Activated CD4-positive, alpha-beta memory T cell treated with anti-CD3 and anti-CD28 coated beads, Interleukin-2, amount 10 ng/mL, durations not matched to agents 7 days and 5 days (primary cell): Measurements from ENCODE around the gene C1QTNF9B. TPM values are rescaled to one million over a fixed set of nuclear protein-coding genes. Genes with fewer than 3 reads are reported as not detected.
"Not testable (repeated sequence)": the region's sequence is repeated elsewhere in the genome, so short reads cannot be mapped to it uniquely, and the experiment has no call there.

Source experiments
- CTCF ChIA-PET: fragments of 350-600 bp; sonication (Branson Sonifier 250); formaldehyde crosslinking; loops from one replicate; lab custom pipeline; 2021; ENCODE audit warnings: antibody characterized with exemption, inconsistent platforms; lab: Charles Lee
- POLR2A ChIA-PET: fragments of 350-600 bp; sonication (Branson Sonifier 250); formaldehyde crosslinking; loops from one replicate; lab custom pipeline; 2021; ENCODE audit warnings: antibody characterized with exemption; lab: Charles Lee
- DNase-seq: peaks from one replicate; pipeline ENCODE4 v3.0.0-alpha.2; 2020
- H3K27ac Mint-ChIP-seq: one replicate; pipeline ENCODE4 v1.8.0; 2021; ENCODE audit warnings: mild to moderate bottlenecking, mixed read lengths
- H3K27me3 Mint-ChIP-seq: one replicate; pipeline ENCODE4 v1.8.0; 2021; ENCODE audit warnings: mixed read lengths
- H3K36me3 Mint-ChIP-seq: one replicate; pipeline ENCODE4 v1.8.0; 2021; ENCODE audit warnings: low read depth, mixed read lengths
- H3K4me1 Mint-ChIP-seq: one replicate; pipeline ENCODE4 v1.8.0; 2021; ENCODE audit warnings: mixed read lengths
- H3K4me3 Mint-ChIP-seq: one replicate; pipeline ENCODE4 v1.8.0; 2021; ENCODE audit warnings: mild to moderate bottlenecking, mixed read lengths
- H3K9me3 Mint-ChIP-seq: one replicate; pipeline ENCODE4 v1.8.0; 2021; ENCODE audit warnings: mixed read lengths
- total RNA-seq, 2 experiments: library from RNA; stranded (reverse); gene quantifications; one replicate each; pipeline ENCODE4 v1.2.3, GENCODE V29; 2021

Gene C1QTNF9B
- total RNA-seq = not detected

- CTCF ChIA-PET = interaction anchor here (0.7 to 4.1 kb wide), 3 partner anchors 8 to 431 kb away, joined by 3 to 21 read pairs (median 4); partner anchors contain the start of gene MIPEP
- H3K27ac Mint-ChIP-seq, H3K36me3 Mint-ChIP-seq, POLR2A ChIA-PET, DNase-seq, H3K9me3 Mint-ChIP-seq, H3K4me3 Mint-ChIP-seq: not testable (repeated sequence)
- H3K27me3 Mint-ChIP-seq = peaks cover 18% of the 10 kb centered on the region
- H3K4me1 Mint-ChIP-seq = peaks cover 17% of the 10 kb centered on the region
These were observed at the start of gene C1QTNF9B for GRCh38 chr13:23897452-23897919. Gene C1QTNF9B (minus strand): TSS chr13:23897502.

- Mint-ChIP-seq H3K36me3 (no peaks in the 10 kb centered on the region), H3K4me1 (no peaks in the 10 kb centered on the region), H3K4me3 (no peak overlapping the region), H3K27me3 (peaks cover 24% of the 10 kb centered on the region), H3K27ac (no peak overlapping the region), H3K9me3 (no peaks in the 10 kb centered on the region)
- no peak for DNase-seq
- ChIA-PET CTCF (no interaction called here), POLR2A (no interaction called here)
These were observed 49.6 kb upstream of the C1QTNF9B start for GRCh38 chr13:23946900-23947299.

GRCh38 chr13:23946067-23946466 lies 48.8 kb upstream of the C1QTNF9B start:
- DNase-seq = no peak
- peaks cover 28% of the 10 kb centered on the region for H3K27me3 Mint-ChIP-seq
- H3K36me3 Mint-ChIP-seq = no peaks in the 10 kb centered on the region
- H3K27ac Mint-ChIP-seq = no peak overlapping the region
- H3K4me1 Mint-ChIP-seq = no peaks in the 10 kb centered on the region
- H3K4me3 Mint-ChIP-seq = no peak overlapping the region
- H3K9me3 Mint-ChIP-seq = no peaks in the 10 kb centered on the region
- ChIA-PET CTCF (no interaction called here), POLR2A (no interaction called here)

- ChIA-PET CTCF (no interaction called here), POLR2A (no interaction called here)
- H3K4me3 Mint-ChIP-seq = no peak overlapping the region
- no peaks in the 10 kb centered on the region for H3K4me1 Mint-ChIP-seq
- H3K27ac Mint-ChIP-seq = no peak overlapping the region
- DNase-seq = no peak
- no peaks in the 10 kb centered on the region for H3K36me3 Mint-ChIP-seq
- H3K27me3 Mint-ChIP-seq = peaks cover 30% of the 10 kb centered on the region
- no peaks in the 10 kb centered on the region for H3K9me3 Mint-ChIP-seq
These were observed 48.3 kb upstream of the C1QTNF9B start for GRCh38 chr13:23945612-23946011.

GRCh38 chr13:23941211-23941610 lies 43.9 kb upstream of the C1QTNF9B start:
- no peak for DNase-seq
- CTCF ChIA-PET = interaction anchor here (1.9 kb wide), 1 partner anchor 18 kb away, joined by 5 read pairs; no protein-coding TSS in a partner anchor
- no peaks in the 10 kb centered on the region for H3K9me3 Mint-ChIP-seq
- POLR2A ChIA-PET = no interaction called here
- no peaks in the 10 kb centered on the region for H3K4me1 Mint-ChIP-seq
- no peak overlapping the region for H3K27ac Mint-ChIP-seq
- H3K36me3 Mint-ChIP-seq = no peaks in the 10 kb centered on the region
- peaks cover 62% of the 10 kb centered on the region for H3K27me3 Mint-ChIP-seq
- no peak overlapping the region for H3K4me3 Mint-ChIP-seq

GRCh38 chr13:23939666-23940065 lies 42.4 kb upstream of the C1QTNF9B start:
- H3K4me1 Mint-ChIP-seq, H3K36me3 Mint-ChIP-seq, H3K4me3 Mint-ChIP-seq, DNase-seq, H3K9me3 Mint-ChIP-seq, CTCF ChIA-PET, H3K27ac Mint-ChIP-seq, POLR2A ChIA-PET: not testable (repeated sequence)
- H3K27me3 Mint-ChIP-seq = peaks cover 60% of the 10 kb centered on the region

- H3K4me1 Mint-ChIP-seq = no peaks in the 10 kb centered on the region
- H3K4me3 Mint-ChIP-seq = no peak overlapping the region
- H3K27ac Mint-ChIP-seq = no peak overlapping the region
- H3K36me3 Mint-ChIP-seq = no peaks in the 10 kb centered on the region
- CTCF ChIA-PET = no interaction called here
- H3K27me3 Mint-ChIP-seq = peaks cover 48% of the 10 kb centered on the region
- POLR2A ChIA-PET = no interaction called here
- H3K9me3 Mint-ChIP-seq = no peaks in the 10 kb centered on the region
- no peak for DNase-seq
These were observed 37.2 kb upstream of the C1QTNF9B start for GRCh38 chr13:23934520-23934919.

- no peak overlapping the region for H3K27ac Mint-ChIP-seq
- ChIA-PET POLR2A (interaction anchor here (0.6 kb wide), 1 partner anchor 68 kb away, joined by 3 read pairs; no protein-coding TSS in a partner anchor), CTCF (no interaction called here)
- H3K9me3 Mint-ChIP-seq = no peaks in the 10 kb centered on the region
- no peaks in the 10 kb centered on the region for H3K36me3 Mint-ChIP-seq
- DNase-seq = no peak
- H3K27me3 Mint-ChIP-seq = peaks cover 39% of the 10 kb centered on the region
- no peaks in the 10 kb centered on the region for H3K4me1 Mint-ChIP-seq
- no peak overlapping the region for H3K4me3 Mint-ChIP-seq
These were observed 31.7 kb upstream of the C1QTNF9B start for GRCh38 chr13:23928985-23929384.

GRCh38 chr13:23923031-23923430 lies 25.7 kb upstream of the C1QTNF9B start:
- POLR2A ChIA-PET = interaction anchor here (1.0 kb wide), 1 partner anchor 35 kb away, joined by 3 read pairs; no protein-coding TSS in a partner anchor
- Mint-ChIP-seq H3K4me3 (no peak overlapping the region), H3K9me3 (no peaks in the 10 kb centered on the region)

GRCh38 chr13:23922005-23922932 lies 25.0 kb upstream of the C1QTNF9B start:
- Mint-ChIP-seq H3K9me3 (no peaks in the 10 kb centered on the region), H3K36me3 (no peaks in the 10 kb centered on the region), H3K27ac (no peak overlapping the region), H3K4me3 (no peak overlapping the region), H3K4me1 (no peaks in the 10 kb centered on the region), H3K27me3 (peaks cover 50% of the 10 kb centered on the region)
- CTCF ChIA-PET = interaction anchor here (0.6 to 1.2 kb wide), 16 partner anchors 8 to 307 kb away, joined by 3 to 6 read pairs (median 4); no protein-coding TSS in a partner anchor
- no peak for DNase-seq
- POLR2A ChIA-PET = no interaction called here

More at GRCh38 chr13:23923031-23923430, 25.7 kb upstream of the C1QTNF9B start:
- peaks cover 43% of the 10 kb centered on the region for H3K27me3 Mint-ChIP-seq
- H3K4me1 Mint-ChIP-seq = no peaks in the 10 kb centered on the region
- no peaks in the 10 kb centered on the region for H3K36me3 Mint-ChIP-seq
- H3K27ac Mint-ChIP-seq = no peak overlapping the region
- CTCF ChIA-PET = interaction anchor here (1.0 to 1.1 kb wide), 3 partner anchors 40 to 98 kb away, joined by 3 to 4 read pairs (median 3); no protein-coding TSS in a partner anchor
- no peak for DNase-seq

- CTCF ChIA-PET = interaction anchor here (0.6 to 1.8 kb wide), 14 partner anchors 9 to 308 kb away, joined by 3 to 6 read pairs (median 4); no protein-coding TSS in a partner anchor
- Mint-ChIP-seq H3K4me3 (no peak overlapping the region), H3K4me1 (no peaks in the 10 kb centered on the region), H3K27me3 (peaks cover 54% of the 10 kb centered on the region), H3K27ac (no peak overlapping the region), H3K9me3 (no peaks in the 10 kb centered on the region), H3K36me3 (no peaks in the 10 kb centered on the region)
- DNase-seq = no peak
- POLR2A ChIA-PET = no interaction called here
These were observed 24.2 kb upstream of the C1QTNF9B start for GRCh38 chr13:23921451-23921888.

GRCh38 chr13:23919006-23919405 lies 21.7 kb upstream of the C1QTNF9B start:
- Mint-ChIP-seq H3K4me1 (no peaks in the 10 kb centered on the region), H3K27me3 (peaks cover 55% of the 10 kb centered on the region), H3K27ac (no peak overlapping the region), H3K36me3 (no peaks in the 10 kb centered on the region), H3K4me3 (no peak overlapping the region), H3K9me3 (no peaks in the 10 kb centered on the region)
- ChIA-PET CTCF (interaction anchor here (0.9 to 2.2 kb wide), 5 partner anchors 37 to 310 kb away, joined by 3 to 5 read pairs (median 3); no protein-coding TSS in a partner anchor), POLR2A (no interaction called here)
- DNase-seq = no peak

GRCh38 chr13:23918208-23918607 lies 20.9 kb upstream of the C1QTNF9B start:
- no peak overlapping the region for H3K27ac Mint-ChIP-seq
- H3K36me3 Mint-ChIP-seq = no peaks in the 10 kb centered on the region
- H3K9me3 Mint-ChIP-seq = no peaks in the 10 kb centered on the region
- peaks cover 56% of the 10 kb centered on the region for H3K27me3 Mint-ChIP-seq
- no peak for DNase-seq
- H3K4me3 Mint-ChIP-seq = no peak overlapping the region
- POLR2A ChIA-PET = no interaction called here
- H3K4me1 Mint-ChIP-seq = no peaks in the 10 kb centered on the region
- CTCF ChIA-PET = interaction anchor here (0.9 to 2.2 kb wide), 6 partner anchors 38 to 311 kb away, joined by 3 to 5 read pairs (median 3); no protein-coding TSS in a partner anchor
